ENCODE results near the gene STK17A.

- TF ChIP-seq CTCF (conservative IDR thresholded peaks at IDR 0.05; ENCODE audit: low read length) = no peak
- no peak for TF ChIP-seq EZH2phosphoT487 (IDR thresholded peaks at IDR 0.05; ENCODE audit: borderline replicate concordance, low read depth, low read length)
These were observed 36.5 kb downstream of the STK17A start for GRCh38 chr7:43619213-43620012.
